Jurkat, Clone E6-1 (cell line): Measurements from ENCODE around the gene CADM2.

Experiments used
- DNase-seq: peaks from one replicate; pipeline ENCODE4 v3.0.0-alpha.2; 2011; ENCODE audit warnings: low read depth, low spot score
- H3K4me3 ChIP-seq: 2 replicates; pipeline ENCODE4 v1.5.1; 2011; ENCODE audit warnings: mild to moderate bottlenecking, low read length, control low read depth, moderate library complexity

CADM2 gene

GRCh38 chr3:85376131-85376530 lies 417.3 kb downstream of the CADM2 start:
- H3K4me3 ChIP-seq: no peak overlapping the region
- no peak for DNase-seq

GRCh38 chr3:85377115-85377514 lies 418.3 kb downstream of the CADM2 start:
- H3K4me3 ChIP-seq: no peak overlapping the region
- no peak for DNase-seq

- no peak for DNase-seq
- no peak overlapping the region for H3K4me3 ChIP-seq
Observed at GRCh38 chr3:85384372-85384771, 425.6 kb downstream of the CADM2 start.

GRCh38 chr3:85387913-85388505 lies 429.2 kb downstream of the CADM2 start:
- H3K4me3 ChIP-seq: no peak overlapping the region
- no peak for DNase-seq

GRCh38 chr3:85394424-85394823 lies 435.6 kb downstream of the CADM2 start:
- DNase-seq: no peak
- H3K4me3 ChIP-seq: no peak overlapping the region

- H3K4me3 ChIP-seq: no peak overlapping the region
- no peak for DNase-seq
Observed at GRCh38 chr3:85397434-85397833, 438.6 kb downstream of the CADM2 start.

- no peak overlapping the region for H3K4me3 ChIP-seq
- no peak for DNase-seq
Observed at GRCh38 chr3:85426121-85426520, 467.3 kb downstream of the CADM2 start.

- no peak for DNase-seq
- no peak overlapping the region for H3K4me3 ChIP-seq
Observed at GRCh38 chr3:85427467-85427866, 468.7 kb downstream of the CADM2 start.

GRCh38 chr3:85432081-85432480 lies 473.3 kb downstream of the CADM2 start:
- no peak for DNase-seq
- no peak overlapping the region for H3K4me3 ChIP-seq

- H3K4me3 ChIP-seq: no peak overlapping the region
- no peak for DNase-seq
Observed at GRCh38 chr3:85433319-85433718, 474.5 kb downstream of the CADM2 start.

GRCh38 chr3:85455561-85456200 lies 496.9 kb downstream of the CADM2 start:
- no peak for DNase-seq
- H3K4me3 ChIP-seq: no peak overlapping the region

GRCh38 chr3:85474241-85474640 lies 515.5 kb downstream of the CADM2 start:
- no peak for DNase-seq
- H3K4me3 ChIP-seq: no peak overlapping the region

GRCh38 chr3:85475346-85475745 lies 516.6 kb downstream of the CADM2 start:
- no peak for DNase-seq
- no peak overlapping the region for H3K4me3 ChIP-seq

- no peak overlapping the region for H3K4me3 ChIP-seq
- no peak for DNase-seq
Observed at GRCh38 chr3:85476891-85477495, 518.2 kb downstream of the CADM2 start.

GRCh38 chr3:85481411-85482212 lies 522.8 kb downstream of the CADM2 start:
- no peak overlapping the region for H3K4me3 ChIP-seq
- DNase-seq: no peak

GRCh38 chr3:85482213-85482490 lies 523.4 kb downstream of the CADM2 start:
- DNase-seq: no peak
- H3K4me3 ChIP-seq: no peak overlapping the region

GRCh38 chr3:85483986-85484385 lies 525.2 kb downstream of the CADM2 start:
- no peak for DNase-seq
- H3K4me3 ChIP-seq: no peak overlapping the region

GRCh38 chr3:85487375-85487774 lies 528.6 kb downstream of the CADM2 start:
- no peak for DNase-seq
- no peak overlapping the region for H3K4me3 ChIP-seq

- no peak overlapping the region for H3K4me3 ChIP-seq
- no peak for DNase-seq
Observed at GRCh38 chr3:85495602-85496001, 536.8 kb downstream of the CADM2 start.

- H3K4me3 ChIP-seq: no peak overlapping the region
Observed at GRCh38 chr3:85498177-85498576, 539.4 kb downstream of the CADM2 start.

More at GRCh38 chr3:85498177-85498576, 539.4 kb downstream of the CADM2 start:
- no peak for DNase-seq
